HG03457 (cell line): ENCODE data around the gene PM20D2.
"Not testable (repeated sequence)": the region's sequence is repeated elsewhere in the genome, so short reads cannot be mapped to it uniquely, and the experiment has no call there.

Source experiments
- ATAC-seq: cut with Tn5 transposase; IDR thresholded peaks from one replicate; pipeline ENCODE4 v1.9.1; 2021; ENCODE audit warnings: moderate number of reproducible peaks; ENCODE audit not compliant: unreplicated experiment

Gene PM20D2, protein sequence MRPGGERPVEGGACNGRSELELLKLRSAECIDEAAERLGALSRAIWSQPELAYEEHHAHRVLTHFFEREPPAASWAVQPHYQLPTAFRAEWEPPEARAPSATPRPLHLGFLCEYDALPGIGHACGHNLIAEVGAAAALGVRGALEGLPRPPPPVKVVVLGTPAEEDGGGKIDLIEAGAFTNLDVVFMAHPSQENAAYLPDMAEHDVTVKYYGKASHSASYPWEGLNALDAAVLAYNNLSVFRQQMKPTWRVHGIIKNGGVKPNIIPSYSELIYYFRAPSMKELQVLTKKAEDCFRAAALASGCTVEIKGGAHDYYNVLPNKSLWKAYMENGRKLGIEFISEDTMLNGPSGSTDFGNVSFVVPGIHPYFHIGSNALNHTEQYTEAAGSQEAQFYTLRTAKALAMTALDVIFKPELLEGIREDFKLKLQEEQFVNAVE

DNA sequence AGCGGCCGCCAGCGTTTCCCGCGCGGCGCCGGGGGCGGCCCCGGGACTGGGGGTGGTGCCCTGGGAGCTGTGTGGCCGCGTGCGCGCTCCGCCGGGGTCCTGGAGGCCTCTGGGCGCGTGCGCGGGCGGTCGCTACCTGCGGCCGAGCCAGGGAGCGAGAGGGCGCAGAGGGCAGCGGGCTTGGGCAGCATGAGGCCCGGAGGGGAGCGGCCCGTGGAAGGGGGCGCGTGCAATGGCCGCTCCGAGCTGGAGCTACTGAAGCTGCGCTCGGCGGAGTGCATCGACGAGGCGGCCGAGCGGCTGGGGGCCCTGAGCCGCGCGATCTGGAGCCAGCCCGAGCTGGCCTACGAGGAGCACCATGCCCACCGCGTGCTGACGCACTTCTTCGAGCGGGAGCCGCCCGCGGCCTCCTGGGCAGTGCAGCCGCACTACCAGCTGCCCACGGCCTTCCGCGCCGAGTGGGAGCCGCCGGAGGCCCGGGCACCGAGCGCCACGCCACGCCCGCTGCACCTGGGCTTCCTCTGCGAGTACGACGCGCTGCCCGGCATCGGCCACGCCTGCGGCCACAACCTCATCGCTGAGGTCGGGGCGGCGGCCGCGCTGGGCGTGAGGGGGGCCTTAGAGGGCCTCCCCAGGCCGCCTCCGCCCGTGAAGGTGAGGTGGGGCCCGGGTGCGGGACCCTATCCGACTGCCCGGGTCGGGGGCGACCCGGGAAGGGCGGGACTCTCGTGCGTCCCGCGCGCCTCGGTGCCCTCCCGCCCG lies at the start of gene PM20D2:
Gene PM20D2 (plus strand): TSS at position 100 of the 762 bp plus-strand sequence. CDS start 90 bp downstream, at position 190.
- ATAC-seq: peak; percentile 49

DNA sequence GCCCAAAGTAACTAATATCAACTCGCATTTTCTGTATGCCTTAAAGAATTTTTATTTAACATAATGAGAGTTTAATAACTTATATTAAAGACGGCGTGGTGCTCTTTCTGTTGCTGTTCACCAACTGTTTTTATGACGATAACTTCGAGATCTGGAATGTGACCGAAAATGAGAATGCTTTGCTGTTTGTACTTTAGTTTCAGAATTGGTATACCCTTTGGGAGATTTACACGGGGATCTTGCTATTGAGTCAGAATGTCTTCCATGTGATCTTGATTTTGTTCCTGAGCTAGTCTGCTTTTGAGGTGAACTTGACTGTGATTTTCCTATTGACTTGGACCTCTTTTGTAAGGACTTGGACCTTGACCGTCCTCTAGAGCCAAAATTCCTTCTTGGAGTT lies 47.4 kb upstream of the PM20D2 start:
- no peak for ATAC-seq

DNA sequence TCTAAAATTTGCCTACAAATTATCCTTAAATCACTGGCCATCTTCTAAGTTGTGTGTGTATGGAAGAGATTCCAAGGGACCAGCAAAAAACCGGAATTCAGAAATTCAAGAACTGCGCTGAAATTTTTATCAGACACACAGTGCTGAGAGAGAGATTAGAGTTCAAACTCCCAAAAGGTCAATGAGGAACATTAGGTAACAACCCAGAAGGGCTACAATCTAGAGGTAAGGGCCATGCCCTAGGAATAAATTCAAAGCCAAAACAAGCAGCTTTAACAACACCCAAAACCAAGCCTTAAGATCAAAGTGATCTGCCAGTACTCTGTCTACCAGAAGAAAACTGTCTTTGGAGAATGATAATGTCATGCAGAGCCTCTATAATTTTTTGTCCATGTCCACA lies 45.7 kb upstream of the PM20D2 start:
- ATAC-seq: no peak

DNA sequence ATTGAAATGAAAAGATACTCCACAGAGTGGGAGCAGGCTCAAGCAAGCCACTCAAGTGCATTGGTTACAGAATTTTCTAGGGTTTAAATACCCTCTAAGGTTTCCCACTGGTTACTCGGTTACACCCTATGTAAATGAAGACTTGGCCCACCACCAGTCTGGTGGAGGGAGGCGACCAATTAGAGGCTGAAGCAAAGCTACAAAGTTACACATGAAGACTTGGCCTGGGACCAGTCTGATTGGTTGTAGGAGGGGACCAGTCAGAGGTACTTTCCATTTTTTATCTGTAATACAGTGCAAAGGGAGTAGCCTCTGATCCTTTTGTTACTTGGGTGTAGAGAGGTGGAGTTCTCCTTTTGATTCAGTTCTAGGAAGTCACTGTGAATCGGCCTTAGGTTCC lies 35.6 kb upstream of the PM20D2 start:
- no peak for ATAC-seq

DNA sequence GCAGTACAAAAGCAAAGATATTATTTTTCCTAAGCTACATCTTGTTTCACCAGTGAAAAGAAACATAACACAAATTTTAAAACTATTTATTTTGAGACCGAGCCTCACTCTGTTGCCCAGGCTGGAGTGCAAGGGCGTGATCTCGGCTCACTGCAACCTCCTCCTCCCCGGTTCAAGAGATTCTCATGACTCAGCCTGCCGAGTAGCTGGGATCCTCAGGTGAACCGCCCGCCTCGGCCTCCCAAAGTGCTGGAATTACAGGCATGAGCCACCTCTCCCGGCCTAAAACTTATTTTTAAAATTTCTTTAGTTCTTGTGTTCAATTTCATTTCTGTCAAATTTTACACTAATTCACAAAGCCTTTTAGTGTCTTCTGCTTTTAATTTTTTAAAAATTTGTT lies 33.9 kb upstream of the PM20D2 start:
- ATAC-seq: no peak

DNA sequence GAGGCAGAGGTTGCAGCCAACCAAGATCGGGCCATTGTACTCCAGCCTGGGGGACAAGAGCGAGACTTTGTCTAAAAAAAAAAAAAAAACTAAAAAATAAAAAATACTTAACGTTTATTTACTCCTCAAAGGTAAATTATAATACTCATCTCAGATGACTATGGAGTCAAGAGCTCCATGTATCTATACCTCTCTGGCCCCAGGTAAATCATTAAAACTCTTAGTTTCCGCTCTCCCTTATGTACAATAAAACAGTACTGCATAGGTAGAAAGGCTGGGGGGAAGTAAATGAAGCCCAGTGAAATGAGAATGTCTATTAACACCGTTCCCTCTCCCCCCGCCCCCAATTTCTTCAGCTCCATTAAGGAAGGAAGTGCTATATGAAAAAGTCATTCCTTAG lies 29.2 kb upstream of the PM20D2 start:
- ATAC-seq: no peak

DNA sequence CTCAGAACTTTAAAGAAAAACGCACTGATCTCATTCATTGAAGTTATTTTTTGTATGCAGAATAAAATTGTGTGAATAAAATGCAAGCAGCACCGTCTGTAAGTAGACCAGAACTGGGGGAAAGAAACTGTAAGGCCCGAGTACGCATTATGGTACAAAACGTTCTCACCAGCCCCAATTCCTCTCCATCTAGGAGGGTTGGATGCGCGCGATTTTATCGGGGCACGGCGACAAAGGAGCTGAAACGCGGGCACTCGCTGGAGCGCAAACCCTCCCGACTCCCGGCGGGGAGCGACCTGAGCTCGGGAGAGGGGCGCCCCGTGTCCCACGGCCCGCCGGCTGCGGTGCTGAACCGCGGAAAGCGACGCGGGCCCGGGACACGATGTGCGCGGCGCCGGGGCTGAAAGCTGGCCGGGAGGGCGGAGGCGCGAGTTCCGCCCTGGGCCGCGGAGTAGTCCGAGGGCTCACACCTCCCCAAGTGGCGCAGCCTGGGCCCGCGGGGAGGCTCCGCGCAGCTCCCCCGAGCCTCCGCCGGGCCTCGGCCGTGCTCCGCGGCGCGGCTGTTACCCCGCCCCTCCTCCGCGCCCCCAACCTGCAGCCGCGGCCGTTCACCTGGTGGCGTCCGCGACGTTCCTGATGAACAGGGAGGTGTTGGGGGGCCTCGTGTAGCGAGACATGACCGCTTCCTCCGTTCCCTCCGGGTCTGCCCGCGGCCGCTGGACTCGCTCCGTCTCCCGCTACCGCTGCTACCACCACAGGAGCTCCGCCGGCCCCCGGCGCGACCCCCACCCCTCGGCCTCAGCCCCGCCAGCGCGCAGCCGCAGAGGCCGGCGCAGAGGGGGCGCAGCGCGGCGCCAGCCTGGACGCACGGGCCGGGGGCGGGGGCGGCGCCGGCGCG lies 28.4 kb upstream of the PM20D2 start, which contains the start of gene SRSF12:
Gene SRSF12 (minus strand): TSS at position 861 of the 898 bp plus-strand sequence. CDS start 184 bp downstream, at position 677.
- ATAC-seq: no peak

DNA sequence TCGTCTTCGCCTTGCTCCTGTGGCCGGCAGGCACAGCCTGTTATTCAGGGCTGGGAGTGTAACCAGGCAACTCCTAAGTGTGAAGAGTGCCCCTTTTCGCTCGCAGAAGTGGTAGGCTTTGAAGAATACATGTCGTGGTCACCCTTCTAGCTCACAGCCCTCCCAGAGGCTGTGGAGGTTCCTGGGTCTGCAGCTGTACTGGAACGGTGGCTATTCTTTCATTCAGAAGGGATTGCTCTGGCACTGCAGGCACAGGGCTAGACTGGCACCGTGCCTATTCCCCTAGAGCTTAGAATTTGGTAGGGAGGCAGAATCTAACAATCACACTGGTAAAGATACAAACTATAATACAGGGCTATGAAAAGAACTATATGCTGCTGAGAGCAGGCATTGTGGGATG lies 26.9 kb upstream of the PM20D2 start:
- ATAC-seq: no peak

DNA sequence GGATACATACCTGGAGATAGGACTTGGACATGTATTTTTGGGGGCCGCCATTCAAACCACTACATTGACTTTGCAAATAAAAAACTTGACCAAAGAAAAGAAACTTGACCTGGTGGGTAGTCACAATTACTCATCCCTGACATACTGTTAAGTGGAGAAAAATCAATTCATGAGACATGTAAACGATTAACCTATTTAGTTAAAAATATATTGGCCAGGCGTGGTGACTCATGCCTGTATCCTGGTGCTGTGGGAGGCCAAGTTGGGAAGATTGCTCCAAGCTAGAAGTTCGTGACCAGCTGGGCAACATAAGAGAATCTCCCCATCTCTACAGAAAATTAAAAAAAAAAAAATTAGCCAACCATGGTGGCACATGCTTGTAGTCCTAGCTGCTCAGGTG lies 25.5 kb upstream of the PM20D2 start:
- no peak for ATAC-seq

DNA sequence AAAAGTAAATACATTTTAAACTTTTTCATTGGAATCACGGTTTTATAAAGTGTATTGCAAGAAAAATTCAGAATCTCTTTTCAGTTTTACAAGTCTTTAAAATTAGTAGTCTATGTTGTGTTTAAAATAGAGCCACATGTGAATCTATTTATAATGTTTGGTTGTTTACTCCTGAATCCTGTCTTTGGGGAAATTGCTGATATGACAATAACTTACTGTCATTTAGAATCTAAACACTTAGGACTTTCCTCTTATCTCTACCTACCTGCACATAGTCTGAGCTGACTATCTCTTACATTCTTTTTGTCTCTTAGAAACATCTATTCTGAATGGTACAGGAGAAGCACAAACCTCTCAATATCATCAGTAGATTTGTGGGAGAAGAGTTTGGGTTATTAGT lies 23.9 kb upstream of the PM20D2 start:
- no peak for ATAC-seq

DNA sequence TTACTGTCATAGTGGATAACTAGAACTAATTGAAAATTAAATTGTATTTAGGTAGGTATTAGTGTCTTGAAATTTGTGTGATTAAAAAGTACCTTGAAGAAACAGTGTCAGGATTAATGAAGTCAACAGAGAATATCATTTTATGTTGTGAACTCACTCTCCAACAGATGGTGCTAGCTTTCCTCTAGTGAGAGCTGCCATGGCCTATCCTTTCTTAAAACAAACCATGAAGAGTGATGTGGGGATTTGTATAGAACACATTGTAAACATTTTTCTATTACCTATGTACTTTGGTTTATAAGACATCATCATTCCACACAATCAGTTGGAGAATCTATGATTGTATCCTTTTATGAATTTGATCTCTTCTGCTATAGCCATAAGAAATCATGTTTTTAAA lies 23.2 kb upstream of the PM20D2 start:
- ATAC-seq: no peak

DNA sequence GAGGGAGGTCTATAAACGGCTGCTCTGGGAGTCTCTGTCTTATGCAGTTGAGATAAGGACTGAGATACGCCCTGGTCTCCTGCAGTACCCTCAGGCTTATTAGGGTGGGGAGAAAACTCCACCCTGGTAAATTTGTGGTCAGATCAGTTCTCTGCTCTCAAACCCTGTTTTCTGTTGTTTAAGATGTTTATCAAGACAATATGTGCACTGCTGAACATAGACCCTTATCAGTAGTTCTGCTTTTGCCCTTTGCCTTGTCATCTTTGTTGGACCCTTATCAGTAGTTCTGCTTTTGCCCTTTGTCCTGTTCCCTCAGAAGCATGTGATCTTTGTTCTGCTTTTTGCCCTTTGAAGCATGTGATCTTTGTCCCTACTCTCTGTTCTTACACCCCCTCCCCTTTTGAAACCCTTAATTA lies 17.6 kb upstream of the PM20D2 start:
- ATAC-seq: not testable (repeated sequence)

DNA sequence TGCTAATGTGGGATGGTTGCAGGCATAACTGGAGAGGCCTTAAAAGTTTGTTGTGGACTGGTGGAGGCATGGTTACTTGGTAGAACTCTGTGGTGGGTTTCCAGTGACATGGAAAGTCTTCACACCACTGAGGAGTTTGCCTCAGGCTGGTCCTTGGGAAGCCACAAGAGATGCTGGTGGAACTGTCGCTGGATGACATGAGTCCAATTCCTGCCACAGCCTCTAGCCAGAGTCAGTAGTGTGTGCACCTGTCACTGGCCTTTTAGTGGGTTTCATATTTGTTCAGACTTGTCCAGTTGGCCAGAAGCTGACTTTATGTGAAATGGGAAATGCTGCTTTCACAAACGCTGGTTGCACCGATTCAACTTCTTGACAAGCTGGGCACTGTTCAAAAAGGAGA lies 14.3 kb upstream of the PM20D2 start:
- no peak for ATAC-seq

DNA sequence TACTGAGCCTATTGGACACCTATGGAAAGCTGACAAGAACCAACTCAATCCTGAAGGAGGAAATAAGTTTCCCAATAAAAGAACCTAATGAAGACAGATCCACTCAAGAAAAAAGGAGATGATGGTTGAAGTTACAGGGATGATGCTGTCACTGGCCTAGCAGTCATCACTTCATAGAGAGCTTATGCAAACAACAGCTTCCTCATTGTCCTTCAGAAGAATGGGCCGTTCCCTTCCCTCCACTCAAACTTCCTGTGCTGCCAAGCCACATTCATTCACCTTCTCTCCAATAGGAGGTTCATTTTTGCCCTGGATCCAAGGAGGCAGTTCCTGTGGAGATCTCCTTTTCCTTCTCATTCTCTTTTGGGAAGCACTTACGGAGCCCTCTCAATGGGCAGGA lies 13.8 kb upstream of the PM20D2 start:
- ATAC-seq: no peak

DNA sequence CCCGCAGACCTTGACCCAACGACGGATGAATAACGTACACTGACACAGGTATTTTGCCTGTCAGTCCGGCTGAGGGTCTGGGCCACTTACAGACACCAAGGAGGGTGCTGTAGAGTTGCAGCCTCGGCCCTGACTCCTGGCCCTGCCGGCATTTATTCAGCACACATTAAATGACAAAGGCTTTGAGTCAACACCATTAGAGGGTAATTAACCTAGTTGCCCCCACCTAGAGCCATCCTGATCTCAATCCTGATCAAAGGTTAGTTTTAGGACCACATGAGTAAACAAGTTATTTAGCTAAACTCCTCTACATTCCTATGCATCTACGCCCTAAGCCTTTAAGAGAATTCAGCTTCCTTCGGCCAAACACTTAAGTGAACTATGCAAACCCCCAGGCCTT lies 11.9 kb upstream of the PM20D2 start:
- no peak for ATAC-seq

DNA sequence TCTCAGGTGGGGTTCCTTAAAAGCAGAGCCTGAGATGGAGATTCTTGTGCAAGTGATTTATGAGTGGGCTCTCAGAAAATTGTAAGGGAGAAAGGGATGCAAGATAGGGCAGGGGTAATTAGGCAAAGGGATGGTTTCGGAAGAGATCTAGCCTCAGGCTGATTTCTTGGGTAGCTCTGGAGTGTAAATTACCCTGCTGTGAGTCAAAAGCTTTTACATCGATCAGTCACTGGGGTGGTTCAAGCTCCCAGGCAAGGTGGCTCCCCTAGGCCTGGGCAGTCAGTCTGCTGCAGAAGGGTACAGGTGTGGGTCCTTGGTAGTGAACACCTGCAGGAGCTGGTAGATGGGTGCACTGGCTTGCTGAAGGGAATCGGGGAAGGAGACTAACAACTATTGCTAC lies 11.1 kb upstream of the PM20D2 start:
- no peak for ATAC-seq

DNA sequence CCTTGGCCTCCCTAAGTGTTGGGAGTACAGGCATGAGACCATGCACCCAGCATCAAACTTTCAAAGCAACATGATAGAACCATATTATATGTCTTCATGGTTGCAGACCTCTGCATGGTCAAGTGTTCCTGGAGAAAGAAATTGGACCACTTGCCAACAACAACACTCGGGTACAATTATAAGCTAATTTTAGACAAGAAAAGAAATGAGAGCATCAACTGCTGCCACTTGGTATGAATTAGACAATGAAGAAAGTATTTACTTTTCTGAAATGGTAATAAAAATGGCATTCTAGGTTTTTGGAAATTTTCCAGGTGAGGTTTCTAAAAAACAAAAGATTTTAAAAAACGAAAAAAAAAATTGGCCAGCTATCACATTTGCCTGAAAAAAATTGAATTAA lies 7.7 kb upstream of the PM20D2 start:
- ATAC-seq: no peak

DNA sequence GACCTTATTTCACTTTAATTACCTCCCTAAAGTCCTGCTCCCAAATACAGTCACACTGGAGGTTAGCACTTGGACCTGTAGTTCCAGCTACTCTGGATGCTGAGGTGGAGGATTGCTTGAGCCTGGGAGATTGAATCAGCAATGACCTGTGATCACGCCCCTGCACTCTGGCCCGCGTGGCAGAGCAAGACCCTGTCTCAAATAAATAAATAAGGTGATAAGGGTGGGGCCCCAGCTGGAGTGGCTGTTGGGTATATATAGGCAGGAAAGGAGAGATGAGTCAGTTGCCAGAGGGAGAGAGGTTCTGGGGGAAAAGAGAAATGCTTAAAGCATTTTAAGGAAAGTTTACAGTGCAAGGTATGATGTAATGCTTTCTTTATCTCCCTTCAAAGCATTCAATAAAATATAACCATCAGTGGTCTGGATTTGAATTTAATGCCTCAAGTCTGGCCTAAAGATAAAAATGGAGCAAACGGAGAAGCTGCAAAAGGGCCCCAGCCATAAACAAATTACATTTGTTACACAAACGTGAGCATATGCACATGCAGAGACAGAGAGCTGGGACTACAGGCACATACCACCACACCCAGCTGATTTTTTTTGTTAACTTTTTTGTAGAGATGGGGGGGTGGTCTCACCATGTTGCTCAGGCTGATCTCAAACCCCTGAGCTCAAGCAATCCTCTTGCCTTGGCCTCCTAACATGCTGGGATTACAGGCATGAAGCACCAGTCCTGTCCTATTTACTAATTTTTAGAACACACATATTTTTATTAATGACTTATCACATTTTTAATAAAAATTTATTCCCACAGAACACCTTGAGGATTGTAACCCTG lies 6.1 kb upstream of the PM20D2 start:
- no peak for ATAC-seq

DNA sequence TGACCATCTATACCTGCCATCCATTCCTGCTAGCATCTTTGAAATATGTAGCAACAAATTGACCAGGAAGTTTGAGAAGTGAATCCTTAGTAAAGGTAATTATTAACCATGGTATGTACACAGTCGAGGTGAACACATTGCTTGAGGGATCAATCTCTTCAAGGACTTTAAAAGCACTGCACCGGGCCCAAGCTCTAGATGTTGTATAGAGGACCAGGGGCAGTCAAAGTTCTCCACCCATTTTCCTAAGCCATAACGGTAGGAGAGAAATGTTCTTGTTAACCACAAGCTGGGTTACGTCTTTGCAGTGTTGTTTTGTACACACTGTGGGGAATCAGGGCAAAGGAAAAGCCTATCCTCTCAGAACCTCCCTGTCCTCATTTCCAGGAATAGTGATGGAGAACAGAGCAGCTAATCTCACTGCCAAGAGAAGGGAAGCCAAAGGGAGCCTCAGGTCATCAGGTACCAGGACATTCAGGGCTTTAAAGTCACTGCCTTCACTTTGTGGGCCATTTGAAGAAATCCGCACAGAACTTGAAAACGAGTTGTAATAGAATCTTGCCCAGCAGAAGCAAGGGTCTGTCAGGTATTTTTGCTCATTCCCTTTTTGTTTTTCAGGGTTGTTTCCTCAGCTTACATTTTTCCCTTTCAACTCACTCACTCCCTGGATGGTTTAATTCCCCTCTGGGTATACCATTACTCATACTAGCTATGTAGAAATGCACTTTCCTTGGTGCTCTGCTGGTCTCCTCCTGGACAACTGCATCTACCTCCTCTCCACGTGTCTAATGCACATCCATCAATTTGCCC lies 5.3 kb upstream of the PM20D2 start:
- ATAC-seq: no peak
